Osteoblast (primary cell): ENCODE results near the gene SH2D5. TPM values are rescaled to one million over a fixed set of nuclear protein-coding genes. Genes with fewer than 3 reads are reported as not detected.

ENCODE experiments used
- DNase-seq: peaks from one replicate; pipeline ENCODE4 v3.0.0; 2011; ENCODE audit warnings: low spot score, mixed read lengths; ENCODE audit not compliant: insufficient read length; ENCODE audit errors: missing footprints
- H2AFZ ChIP-seq: 2 replicates; pipeline ENCODE4 v1.6.0; 2011; ENCODE audit warnings: mild to moderate bottlenecking, low read length
- H3K27ac ChIP-seq: 2 replicates; pipeline ENCODE4 v1.5.1; 2011; ENCODE audit warnings: mild to moderate bottlenecking, low read depth, low read length, moderate library complexity
- H3K27me3 ChIP-seq: 2 replicates; pipeline ENCODE4 v1.6.0; 2012; ENCODE audit warnings: mild to moderate bottlenecking, control low read depth, inconsistent platforms, low read length, moderate library complexity; ENCODE audit not compliant: insufficient read depth
- H3K36me3 ChIP-seq: 2 replicates; pipeline ENCODE4 v1.5.1; 2011; ENCODE audit warnings: mild to moderate bottlenecking, low read length, control low read depth, moderate library complexity; ENCODE audit not compliant: insufficient read depth
- H3K4me1 ChIP-seq: 2 replicates; pipeline ENCODE4 v1.5.1; 2011; ENCODE audit warnings: mild to moderate bottlenecking, low read length, control low read depth, moderate library complexity; ENCODE audit not compliant: insufficient read depth
- H3K4me2 ChIP-seq: 2 replicates; pipeline ENCODE4 v1.6.0; 2011; ENCODE audit warnings: mild to moderate bottlenecking, low read length; ENCODE audit not compliant: insufficient read depth
- H3K4me3 ChIP-seq: fragments of 200-600 bp; sonication (generic); 3 replicates; pipeline ENCODE4 v1.5.1; 2012; ENCODE audit warnings: mild to moderate bottlenecking, low read length, inconsistent platforms; ENCODE audit not compliant: insufficient read depth
- H3K79me2 ChIP-seq: 2 replicates; pipeline ENCODE4 v1.6.0; 2012; ENCODE audit warnings: mild to moderate bottlenecking, low read length, control low read depth, inconsistent platforms; ENCODE audit not compliant: insufficient read depth
- H3K9me3 ChIP-seq: 2 replicates; pipeline ENCODE4 v1.5.1; 2011; ENCODE audit warnings: low read depth, low read length, control low read depth
- H4K20me1 ChIP-seq: 2 replicates; pipeline ENCODE4 v1.6.0; 2012; ENCODE audit warnings: mild to moderate bottlenecking, low read length, control low read depth; ENCODE audit not compliant: insufficient read depth
- CTCF ChIP-seq: IDR thresholded peaks from 2 replicates; pipeline ENCODE4 v1.5.1; 2011; ENCODE audit warnings: mild to moderate bottlenecking, low read depth, low read length, moderate library complexity; ENCODE audit errors: extremely low read depth
- total RNA-seq: library from RNA; depleted of rRNA; stranded (reverse); fragments of >200 nt; gene quantifications from 2 replicates; pipeline ENCODE4 v1.2.3, GENCODE V29; 2012

The SH2D5 gene
- total RNA-seq, 1 donor, result 1.4 TPM

- no peak overlapping the region for H3K4me3 ChIP-seq
- H3K27me3 ChIP-seq, result no peaks in the 10 kb centered on the region
- peaks cover 10% of the 10 kb centered on the region for H4K20me1 ChIP-seq
- H3K4me1 ChIP-seq, result peaks cover 2% of the 10 kb centered on the region
- DNase-seq, result no peak
- H2AFZ ChIP-seq, result no peak overlapping the region
- no peak overlapping the region for H3K27ac ChIP-seq
- H3K4me2 ChIP-seq, result no peak overlapping the region
- peaks cover 73% of the 10 kb centered on the region for H3K36me3 ChIP-seq
- H3K9me3 ChIP-seq, result no peaks in the 10 kb centered on the region
- TF ChIP-seq CTCF, result no peak
- H3K79me2 ChIP-seq, result peaks cover 32% of the 10 kb centered on the region
Measured at GRCh38 chr1:20751462-20751990, 19.0 kb upstream of the SH2D5 start.

GRCh38 chr1:20742671-20743070, 10.2 kb upstream of the SH2D5 start:
- Histone ChIP-seq H2AFZ (no peak overlapping the region), H3K27ac (peak overlapping the region; percentile 41), H3K9me3 (no peaks in the 10 kb centered on the region), H3K36me3 (peaks cover 81% of the 10 kb centered on the region), H3K4me1 (peaks cover 22% of the 10 kb centered on the region), H3K4me3 (no peak overlapping the region), H3K4me2 (no peak overlapping the region), H3K27me3 (no peaks in the 10 kb centered on the region), H3K79me2 (peaks cover 10% of the 10 kb centered on the region), H4K20me1 (no peaks in the 10 kb centered on the region)
- peak; percentile 9 for DNase-seq
- TF ChIP-seq CTCF, result no peak

GRCh38 chr1:20740781-20741180, 8.3 kb upstream of the SH2D5 start:
- Histone ChIP-seq H3K4me2 (no peak overlapping the region), H3K4me3 (no peak overlapping the region), H3K27me3 (no peaks in the 10 kb centered on the region), H3K9me3 (no peaks in the 10 kb centered on the region), H3K36me3 (peaks cover 67% of the 10 kb centered on the region), H2AFZ (no peak overlapping the region), H3K79me2 (peaks cover 10% of the 10 kb centered on the region), H3K27ac (peak overlapping the region; percentile 92), H4K20me1 (no peaks in the 10 kb centered on the region), H3K4me1 (peaks cover 22% of the 10 kb centered on the region)
- no peak for DNase-seq
- TF ChIP-seq CTCF, result no peak

GRCh38 chr1:20739225-20739624, 6.7 kb upstream of the SH2D5 start:
- peak; percentile 96 for DNase-seq
- Histone ChIP-seq H4K20me1 (no peaks in the 10 kb centered on the region), H3K4me3 (no peak overlapping the region), H3K9me3 (no peaks in the 10 kb centered on the region), H3K27ac (peak overlapping the region; percentile 92), H3K79me2 (peaks cover 5% of the 10 kb centered on the region), H3K27me3 (no peaks in the 10 kb centered on the region), H3K4me1 (peaks cover 22% of the 10 kb centered on the region), H3K4me2 (peak overlapping the region; percentile 59), H2AFZ (no peak overlapping the region), H3K36me3 (peaks cover 51% of the 10 kb centered on the region)
- no peak for TF ChIP-seq CTCF
